ENCODE data around the gene PARD3B.

The PARD3B gene

DNA sequence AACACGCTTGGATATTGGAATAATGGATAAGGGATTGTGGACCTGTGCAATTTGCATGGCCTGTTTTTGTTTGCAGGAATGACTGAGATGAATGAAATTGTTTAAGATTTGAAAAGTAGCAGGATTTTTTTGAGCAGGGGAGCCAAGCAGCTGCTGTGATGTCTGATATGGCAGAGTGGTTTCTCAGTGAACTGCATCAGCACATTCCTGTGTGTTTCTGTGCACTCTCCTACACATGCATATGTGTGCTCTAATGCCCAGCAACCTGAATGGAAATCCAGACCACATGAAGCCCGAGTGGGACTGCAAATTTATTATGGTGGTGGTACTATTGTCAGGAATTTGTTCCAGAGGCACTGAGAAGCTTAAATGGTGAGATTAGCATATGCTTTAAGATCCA lies 161.7 kb downstream of the PARD3B start:
- ATAC-seq (no peak), DNase-seq (no peak)

DNA sequence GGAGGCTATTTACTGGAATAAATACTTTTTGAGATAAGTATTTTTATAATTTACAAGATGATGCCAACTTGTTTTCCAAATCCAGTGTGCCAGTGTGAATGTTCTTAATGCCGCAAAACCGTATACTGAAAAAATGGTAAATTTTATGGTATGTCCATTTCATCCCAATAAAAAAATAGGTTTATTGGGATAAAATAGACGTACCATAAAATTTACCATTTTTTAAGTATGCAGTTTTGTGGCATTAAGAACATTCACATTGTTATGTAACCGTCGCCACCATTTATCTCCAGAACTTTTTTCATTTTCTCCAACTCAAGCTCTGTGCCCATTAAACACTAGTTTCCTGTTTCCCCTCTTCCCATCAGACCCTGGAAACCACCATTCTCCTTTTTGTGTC lies 167.9 kb downstream of the PARD3B start:
- no peak for DNase-seq
- ATAC-seq: no peak

DNA sequence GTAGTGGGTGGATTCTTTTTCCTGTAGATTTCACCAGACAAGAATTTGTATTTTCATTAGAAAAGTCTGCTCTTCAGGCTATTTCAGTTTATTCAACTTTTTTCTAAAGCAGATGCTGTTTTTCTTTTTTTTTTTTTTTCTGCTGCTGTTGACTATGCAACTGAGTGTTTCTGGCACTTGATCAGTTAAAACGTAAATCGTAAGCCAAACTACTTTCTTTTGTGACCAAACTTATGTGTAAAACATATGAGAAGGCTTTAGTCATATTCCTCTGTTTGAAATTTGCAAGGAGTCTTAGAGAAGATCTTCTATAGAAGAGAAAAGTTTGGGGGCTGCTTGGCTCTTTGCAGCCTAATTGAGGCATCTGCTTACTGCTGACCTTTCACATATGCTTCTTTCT lies 170.1 kb downstream of the PARD3B start:
- ATAC-seq: no peak
- no peak for DNase-seq

DNA sequence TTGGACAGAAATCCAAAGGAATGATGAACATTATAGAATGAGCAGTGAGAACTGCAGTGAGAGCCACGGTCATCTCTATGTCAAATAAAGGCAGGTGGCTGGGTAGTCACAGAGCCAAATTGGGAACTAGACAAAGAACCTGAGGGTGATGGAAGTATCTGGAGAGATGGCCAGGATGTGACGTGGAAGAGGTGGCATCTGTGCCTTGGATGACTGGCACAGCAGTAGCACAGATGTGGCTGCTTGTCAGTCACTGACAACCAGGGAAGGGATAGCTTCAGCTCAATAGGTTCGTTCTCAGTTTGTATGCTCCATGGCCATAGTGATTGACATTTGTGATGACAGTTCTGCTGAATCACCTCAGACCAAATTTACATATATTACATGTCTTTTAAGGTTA lies 172.3 kb downstream of the PARD3B start:
- DNase-seq: no peak
- ATAC-seq: no peak

DNA sequence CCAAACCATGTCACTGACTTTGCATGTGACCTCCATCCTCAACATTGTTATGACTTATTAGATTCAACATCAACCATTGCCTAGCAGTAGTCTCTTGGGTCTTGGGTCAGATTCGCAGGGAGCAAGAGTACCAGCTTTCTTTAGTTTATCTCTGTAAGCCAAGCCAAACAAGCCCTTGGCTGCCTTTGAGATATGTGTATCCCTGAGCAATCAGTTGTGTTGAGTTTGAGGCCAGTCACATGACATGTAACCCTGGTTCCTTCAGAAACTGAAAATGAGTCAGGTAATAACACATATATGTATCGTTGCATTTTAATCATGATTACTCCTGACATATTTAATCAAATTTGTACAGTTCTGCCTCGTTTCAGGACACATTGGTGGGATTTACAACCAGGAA lies 173.3 kb downstream of the PARD3B start:
- no peak for ATAC-seq

DNA sequence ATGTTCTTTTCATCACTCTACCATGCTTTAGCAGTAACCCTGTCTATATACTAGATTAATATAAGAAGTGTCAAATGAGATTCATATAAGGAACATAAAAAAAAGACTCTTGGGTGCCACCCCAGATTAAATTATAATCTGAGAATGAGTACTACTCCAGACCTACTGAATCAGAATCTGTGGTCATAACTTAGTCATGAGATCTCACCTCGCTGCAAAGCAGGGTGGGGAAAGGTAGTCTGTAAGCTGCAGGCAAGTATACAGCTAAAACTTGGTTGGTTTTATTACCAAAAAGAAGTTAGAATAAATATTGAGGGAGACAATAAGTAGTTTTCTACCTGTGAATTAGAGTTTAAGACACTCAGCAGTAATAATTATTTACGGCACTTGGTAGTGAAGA lies 175.6 kb downstream of the PARD3B start:
- ATAC-seq: peak; percentile 46
- no peak for DNase-seq

More for the DNA sequence above, 173.3 kb downstream of the PARD3B start:
- DNase-seq: no peak

DNA sequence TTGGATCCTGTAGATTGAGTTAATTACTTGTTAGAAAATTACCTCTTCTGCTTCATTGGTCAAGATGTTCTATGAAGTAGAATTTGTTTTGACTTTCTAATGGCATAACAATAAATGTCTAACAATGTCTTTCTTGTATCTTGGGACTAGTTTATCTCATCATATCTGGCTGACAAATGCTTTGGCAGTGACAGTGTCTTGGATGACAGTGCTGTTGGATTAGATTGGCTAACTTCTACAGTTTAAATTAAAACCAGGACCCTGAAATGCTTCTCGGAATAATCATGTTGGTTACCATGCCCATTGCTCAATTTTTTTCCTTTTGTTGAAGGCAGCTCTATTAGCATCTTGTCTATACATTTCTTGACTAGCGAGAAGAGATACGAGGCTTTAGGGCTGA lies 176.9 kb downstream of the PARD3B start:
- ATAC-seq (no peak), DNase-seq (no peak)

DNA sequence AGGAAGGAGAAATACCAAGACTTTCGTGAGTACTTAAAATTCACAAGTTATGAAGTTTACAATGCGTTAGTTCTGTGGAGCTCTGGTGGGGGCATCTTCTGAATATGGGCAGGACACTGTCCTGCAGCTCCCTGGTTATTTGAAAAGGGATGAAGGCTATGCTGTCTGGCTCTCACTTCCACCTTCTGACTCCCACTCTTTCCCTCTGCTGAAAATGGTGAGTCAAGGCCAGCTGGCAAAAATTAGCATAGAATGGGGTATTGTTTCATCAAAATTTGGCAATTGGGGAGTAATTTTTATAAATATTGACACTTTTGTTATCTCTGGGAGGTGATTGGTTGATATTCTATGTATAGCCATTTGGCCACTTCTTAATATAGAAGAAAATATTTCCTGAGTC lies 177.4 kb downstream of the PARD3B start:
- DNase-seq (no peak), ATAC-seq (no peak)

DNA sequence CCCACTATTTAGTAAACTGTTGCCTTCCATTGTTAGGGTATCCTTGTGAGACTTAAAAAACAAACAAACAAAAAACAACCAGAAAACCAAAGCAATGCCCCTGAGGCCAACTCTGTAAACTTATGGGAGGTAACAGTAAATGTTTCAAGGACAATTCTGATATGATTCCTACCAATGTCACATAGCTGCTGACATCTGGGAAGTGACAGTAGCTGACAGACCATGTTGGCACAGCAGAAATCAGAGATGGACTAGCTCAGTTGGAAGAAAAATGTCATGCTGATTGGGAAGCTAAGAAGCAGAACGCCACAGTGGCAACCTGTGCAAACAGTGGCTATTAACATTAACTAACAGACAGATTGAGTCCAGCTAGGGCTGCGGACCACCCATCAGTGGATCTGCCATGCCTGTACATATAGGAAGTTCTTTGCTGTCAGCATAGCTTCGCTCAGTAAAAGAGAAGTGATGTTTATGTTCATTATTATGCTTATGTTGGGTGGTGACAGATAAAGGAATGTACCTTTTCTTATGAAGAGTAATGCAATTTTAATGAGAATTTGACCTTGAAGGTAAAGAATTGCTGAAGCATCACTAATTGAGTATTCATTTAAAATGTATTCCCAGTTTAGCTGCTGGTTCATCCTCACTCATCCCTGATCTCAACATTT lies 180.6 kb downstream of the PARD3B start:
- no peak for ATAC-seq
- DNase-seq: no peak

DNA sequence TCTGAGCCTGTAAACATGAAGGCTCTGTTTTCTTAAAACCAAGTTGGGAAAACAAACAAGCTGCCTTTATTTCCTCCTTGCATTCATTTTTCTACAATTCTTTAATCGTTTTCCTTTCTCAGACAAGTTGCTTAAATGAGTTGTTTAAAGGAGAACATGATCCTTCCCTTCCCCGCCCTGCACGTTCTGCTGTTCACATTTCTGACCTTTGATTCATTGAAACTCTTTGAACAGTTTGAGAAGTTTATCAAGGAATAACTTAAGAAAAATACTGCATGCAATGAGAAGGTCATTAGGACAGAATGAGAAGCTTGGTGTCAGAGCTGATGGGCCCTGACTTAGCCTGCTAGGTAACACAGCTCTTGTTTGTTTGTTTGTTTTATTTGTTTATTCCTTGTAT lies 181.6 kb downstream of the PARD3B start:
- DNase-seq (no peak), ATAC-seq (no peak)

DNA sequence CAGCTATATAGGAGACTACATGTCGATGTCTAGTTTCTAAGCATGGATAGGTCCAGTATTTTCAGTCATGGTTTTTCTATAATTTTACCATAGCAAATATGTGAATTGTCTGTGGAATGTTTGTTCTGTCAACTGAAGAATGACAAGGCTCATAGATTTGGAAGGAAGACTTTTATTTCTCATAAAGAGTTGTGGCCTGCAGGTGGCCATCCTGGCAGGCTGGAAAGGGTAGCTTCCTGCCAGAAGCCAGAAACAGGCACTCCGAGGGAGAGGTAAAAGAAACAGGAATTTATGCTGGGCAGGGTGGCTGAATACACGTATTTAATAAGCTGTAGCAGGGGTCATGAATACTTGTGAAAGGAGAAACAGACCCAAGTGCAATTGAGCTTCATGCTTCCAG lies 182.1 kb downstream of the PARD3B start:
- DNase-seq (no peak), ATAC-seq (no peak)

DNA sequence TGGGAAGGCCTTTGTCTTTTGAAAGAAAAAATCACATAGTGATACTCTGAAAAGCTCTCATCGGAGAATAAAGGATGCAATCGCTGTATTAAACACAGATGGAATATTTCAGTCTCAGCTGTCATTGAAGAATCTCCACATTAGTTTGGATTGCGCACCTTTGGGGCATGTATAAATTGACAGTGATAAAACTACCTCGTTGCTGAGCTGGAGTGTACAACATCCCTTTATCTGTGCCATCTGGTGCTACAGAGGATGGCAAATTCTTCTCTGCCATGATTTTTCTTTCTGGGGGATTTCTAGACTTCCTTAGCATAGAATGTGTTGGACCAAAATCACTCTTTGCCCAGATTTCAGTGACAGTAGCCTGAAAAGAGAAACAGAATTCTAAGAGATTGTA lies 185.3 kb downstream of the PARD3B start:
- no peak for DNase-seq
- no peak for ATAC-seq

DNA sequence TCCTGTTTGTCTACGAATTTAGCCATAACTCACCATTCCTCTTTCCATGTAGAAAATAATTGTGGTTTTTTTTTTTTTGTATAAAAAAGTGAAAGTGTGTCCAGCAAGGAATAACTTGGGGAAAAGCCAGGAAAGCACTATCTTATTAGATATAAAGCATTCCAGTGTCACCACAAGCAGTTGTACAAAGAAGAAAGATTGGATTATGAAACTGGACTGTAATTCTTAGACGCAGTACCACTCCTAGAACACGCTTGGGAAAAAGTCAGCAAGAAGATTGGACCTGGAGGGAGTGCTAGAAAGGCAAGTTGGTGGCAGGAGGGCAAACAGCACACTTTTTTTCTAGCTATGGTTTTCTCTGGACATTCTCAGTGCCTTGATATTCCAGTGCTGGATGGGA lies 186.7 kb downstream of the PARD3B start:
- DNase-seq (no peak), ATAC-seq (no peak)

DNA sequence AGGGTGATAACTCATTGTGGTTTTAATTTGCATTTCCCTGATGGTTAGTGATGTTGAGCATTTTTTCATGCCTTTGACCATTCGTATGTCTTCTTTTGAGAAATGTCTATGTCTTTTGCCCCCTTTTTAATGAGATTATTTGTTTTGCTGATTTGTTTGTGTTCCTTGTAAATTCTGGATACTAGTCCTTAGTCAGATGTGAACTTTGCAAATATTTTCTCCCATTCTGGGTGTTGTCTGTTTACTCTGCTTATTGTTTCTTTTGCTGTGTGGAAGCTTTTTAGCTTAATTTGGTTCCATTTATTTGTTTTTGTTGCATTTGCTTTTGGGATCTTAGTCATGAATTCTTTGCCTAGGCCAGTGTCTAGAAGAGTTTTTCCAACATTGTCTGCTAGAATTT lies 192.0 kb downstream of the PARD3B start:
- ATAC-seq (no peak), DNase-seq (no peak)

DNA sequence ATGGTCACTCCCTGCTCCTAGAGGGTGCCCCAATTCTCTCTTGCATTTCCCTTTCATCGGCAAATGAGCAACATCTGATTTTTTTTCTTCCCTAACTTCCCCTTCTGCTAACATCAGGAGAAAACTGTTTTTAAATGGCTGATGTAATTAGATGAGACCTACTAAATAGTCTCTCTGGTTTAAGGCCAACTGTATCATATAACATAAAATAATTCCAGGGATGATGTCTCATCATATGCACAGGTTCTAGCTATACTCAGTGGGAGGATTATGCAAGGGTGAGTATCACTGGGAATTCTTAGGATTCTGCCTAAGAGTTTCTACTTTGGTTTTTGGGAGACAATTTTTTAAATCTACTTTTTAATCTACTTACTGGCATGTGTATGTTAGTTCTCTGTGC lies 193.4 kb downstream of the PARD3B start:
- DNase-seq (no peak), ATAC-seq (no peak)

DNA sequence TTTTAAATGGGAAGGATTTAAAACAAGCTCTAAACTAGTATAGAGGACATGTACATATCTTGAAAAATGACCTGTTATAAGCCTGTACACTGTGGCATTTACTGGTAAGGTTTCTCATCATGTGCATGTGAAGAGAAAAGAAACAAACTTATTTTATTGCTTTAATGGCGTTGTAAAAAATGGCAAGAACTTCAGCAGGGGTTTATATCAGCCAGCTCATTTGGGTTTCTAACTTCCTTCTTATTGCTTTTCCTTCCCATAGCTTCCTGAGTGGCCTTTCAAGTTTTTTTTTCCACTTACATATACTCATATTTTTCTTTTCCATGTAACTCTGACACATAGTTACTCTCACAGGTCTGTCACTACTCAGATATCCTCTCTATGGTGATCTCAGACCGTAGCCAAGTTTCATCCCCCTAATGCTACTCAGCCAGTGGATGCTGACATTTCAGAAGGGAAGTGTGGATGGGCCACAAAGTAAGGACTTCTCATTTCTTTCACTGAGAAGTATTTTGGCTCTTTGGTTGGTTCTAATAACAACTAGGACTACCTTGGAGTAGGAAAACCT lies 198.2 kb downstream of the PARD3B start:
- peak; percentile 3 for DNase-seq
- peak; percentile 97 for ATAC-seq

DNA sequence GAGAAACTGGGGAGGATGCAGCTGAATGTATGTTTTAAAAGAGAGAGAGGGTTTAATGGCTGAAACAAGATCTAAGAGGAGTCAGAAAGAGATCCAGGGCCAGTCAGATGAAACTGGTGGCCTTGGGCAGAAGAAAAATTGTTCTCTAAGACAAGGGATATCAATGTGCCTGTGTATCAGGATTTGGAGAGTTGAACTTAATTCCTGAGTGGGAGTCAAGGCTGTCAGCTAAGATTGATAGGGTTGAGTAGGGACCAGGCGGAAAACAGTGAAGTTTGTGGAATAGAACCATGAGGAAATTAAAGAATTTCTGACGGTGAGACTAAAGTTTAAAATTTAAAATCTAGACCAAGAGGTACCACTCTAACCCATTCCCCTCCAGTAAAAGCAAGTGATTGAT lies 199.2 kb downstream of the PARD3B start:
- ATAC-seq: no peak
- no peak for DNase-seq

DNA sequence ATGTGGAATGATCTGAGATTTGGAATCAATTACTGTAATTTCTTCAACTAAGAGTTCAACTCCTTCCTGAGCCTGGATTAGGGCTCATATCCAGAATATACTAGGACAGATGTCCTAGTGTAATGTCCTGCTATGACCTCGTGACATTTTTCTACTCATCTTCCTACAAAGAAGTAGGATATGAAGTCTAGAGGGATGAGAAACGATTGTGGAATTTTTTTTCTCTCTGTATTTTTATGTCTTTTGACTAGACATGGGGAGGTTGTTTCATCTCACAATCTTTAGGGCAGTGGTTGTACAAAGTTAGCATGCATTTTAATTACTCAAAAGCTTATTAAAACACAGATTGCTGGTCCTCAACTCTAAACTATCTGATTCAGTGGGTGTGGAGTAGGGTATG lies 203.0 kb downstream of the PARD3B start:
- ATAC-seq: no peak
- no peak for DNase-seq

DNA sequence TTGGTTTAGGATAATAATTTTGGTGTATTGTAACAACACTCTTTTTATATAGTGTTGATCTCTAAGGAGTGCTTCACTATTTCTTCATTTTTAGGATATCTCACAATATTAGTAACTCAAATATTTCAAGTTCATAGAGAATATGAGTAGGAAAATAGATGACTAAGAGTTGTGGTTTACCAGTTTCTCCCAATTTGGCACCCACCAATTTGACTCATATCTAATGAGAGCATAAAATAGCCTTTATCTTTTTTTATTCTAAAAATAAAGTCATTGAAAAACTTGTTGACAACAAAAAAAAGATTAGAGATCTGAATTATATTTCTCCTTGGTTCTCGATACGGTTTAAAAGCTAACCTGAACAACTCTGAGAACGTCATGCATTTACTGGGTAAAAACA lies 204.0 kb downstream of the PARD3B start:
- no peak for DNase-seq

DNA sequence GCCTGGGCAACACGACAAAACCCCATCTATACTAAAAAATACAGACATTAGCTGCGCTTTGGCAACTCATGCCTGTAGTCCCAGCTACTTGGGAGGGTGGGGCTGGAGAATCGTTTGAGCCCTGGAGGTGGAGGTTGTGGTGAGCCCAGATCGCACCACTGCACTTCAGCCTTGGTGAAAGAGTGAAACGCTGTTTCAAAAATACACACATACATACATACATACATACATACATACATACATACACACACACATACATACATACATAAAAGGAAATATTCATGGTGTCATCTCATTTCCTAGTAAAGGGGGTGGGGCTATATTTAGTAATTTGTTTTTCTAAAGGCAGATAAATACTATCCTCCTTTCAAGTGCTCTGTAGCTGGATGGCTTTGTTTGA lies 205.1 kb downstream of the PARD3B start:
- DNase-seq (peak; percentile 2), ATAC-seq (no peak)

More for the DNA sequence above, 204.0 kb downstream of the PARD3B start:
- no peak for ATAC-seq

DNA sequence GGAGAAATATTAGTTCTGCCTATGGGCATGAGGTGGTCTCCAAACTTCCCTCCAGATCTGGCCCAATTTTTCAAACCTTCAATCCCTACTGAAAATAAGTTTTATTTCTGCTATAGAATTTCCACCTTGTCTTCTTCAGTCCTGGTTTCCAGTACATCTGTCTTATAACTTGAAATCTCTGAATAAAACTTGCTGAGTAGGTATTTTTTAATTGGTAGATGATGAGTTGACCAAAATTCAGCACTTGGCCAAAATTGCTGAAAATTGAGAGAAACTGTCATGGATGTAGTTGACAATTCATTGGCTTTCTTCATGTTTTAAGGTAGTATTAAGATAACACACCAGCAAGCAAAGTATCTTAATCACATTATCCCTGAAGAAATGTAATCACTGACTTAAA lies 206.2 kb downstream of the PARD3B start:
- DNase-seq: no peak
- no peak for ATAC-seq

DNA sequence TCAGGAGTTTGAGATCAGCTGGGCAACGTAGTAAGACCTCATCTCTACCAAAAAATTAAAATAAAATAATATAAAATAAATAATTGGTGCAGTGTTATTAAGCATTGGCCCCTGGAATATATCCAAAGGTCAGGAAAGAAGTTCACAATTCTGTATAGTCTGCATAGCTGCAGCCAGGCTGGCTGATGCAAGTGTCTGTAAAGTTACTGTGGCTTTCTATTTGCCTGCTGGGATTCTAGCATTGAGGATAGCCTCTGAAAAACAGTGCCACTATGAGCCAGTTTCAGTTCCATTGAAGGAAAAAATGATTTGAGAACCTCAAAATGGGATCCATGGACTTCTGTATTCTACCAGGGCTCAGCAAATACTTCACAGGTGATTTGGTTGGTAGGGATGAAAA lies 208.6 kb downstream of the PARD3B start:
- DNase-seq (no peak), ATAC-seq (no peak)

DNA sequence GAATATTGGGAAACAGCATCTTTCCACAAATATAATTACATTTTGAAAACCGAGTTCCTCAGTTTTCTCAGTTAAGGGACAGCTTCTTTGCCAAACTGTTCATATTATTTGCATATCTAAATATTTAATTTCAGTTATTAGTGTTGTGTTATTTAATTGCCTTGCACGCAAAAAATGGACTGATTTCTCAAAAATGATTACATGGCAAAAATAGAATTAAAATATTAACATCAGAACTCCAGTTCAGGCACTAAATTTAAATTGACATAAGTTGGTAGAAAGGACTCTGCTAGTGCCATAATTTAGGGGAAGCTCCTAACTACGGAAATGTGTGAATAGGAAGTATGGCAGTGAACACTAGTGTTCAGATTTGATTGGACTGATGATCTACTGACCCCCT lies 209.6 kb downstream of the PARD3B start:
- DNase-seq: no peak
- no peak for ATAC-seq

DNA sequence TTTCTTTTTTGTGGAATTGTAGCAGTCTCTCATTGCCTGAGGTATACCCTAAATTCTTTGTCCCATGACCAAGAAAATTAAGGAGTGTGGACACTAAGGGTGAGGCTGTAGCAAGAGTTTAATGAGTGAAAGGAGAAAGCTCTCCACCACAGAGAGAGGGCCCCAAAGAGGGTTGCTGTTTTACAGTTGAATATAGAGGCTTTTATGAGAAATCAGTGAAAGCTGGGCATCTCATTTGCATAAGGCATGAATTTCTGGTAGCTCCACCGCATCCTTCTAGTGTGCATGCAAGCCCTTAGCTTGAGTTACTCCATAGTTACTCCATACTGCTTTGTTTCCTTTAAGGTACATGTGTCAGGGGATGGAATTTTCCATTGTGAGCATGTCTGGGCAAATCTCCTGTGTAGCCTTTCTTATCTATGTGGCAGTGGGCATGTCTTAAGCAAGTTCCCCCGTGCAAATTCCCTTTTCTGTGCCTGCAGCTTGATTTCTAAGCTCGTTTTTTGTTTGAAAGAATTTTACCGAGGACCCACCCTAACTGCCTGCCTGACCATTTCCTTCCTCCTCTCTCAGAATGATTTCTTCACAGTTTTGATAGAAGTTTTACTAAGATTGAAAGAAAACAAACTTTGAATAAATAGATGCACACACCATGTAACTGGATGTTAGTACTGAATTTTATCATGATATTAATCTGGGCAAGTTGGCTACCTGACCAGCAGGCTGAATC lies 218.9 kb downstream of the PARD3B start:
- no peak for ATAC-seq

More for the DNA sequence above, 218.9 kb downstream of the PARD3B start:
- DNase-seq: no peak

Measured in stimulated activated naive CD8-positive, alpha-beta T cell treated with anti-CD3 and anti-CD28 coated beads, Interleukin-15, Interleukin-2, amounts not matched to agents 100 U/mL and 50 U/mL, for 24 hours (primary cell).